GM10266 (cell line): Measurements from ENCODE around the gene DISP3.

Experiments
- DNase-seq: peaks from one replicate; pipeline ENCODE4 v3.0.0; 2012; ENCODE audit errors: extremely low spot score
- TF ChIP-seq, protein P1 (sequence below): IDR thresholded peaks from 2 replicates; pipeline ENCODE4 v1.5.1; 2012; ENCODE audit warnings: mild to moderate bottlenecking, low read depth; ENCODE audit not compliant: control insufficient read depth, insufficient read depth; ENCODE audit errors: missing control alignments

The DISP3 gene

DNA sequence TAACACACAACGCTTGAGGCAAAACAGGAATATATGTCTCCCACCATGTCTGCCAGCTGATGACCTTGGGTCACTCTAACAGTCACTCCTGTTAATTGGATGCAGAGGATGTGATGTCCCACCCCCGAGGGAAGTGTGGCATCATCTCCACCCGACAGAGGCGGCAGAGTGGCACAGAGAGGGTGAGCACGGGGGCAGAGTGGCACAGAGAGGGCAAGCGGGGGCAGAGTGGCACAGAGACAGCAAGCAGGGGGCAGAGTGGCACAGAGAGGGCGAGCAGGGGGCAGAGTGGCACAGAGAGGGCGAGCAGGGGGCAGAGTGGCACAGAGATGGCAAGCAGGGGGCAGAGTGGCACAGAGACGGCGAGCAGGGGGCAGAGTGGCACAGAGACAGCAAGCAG, 44.3 kb downstream of the DISP3 start:
- no peak for DNase-seq
- TF ChIP-seq, protein P1, sequence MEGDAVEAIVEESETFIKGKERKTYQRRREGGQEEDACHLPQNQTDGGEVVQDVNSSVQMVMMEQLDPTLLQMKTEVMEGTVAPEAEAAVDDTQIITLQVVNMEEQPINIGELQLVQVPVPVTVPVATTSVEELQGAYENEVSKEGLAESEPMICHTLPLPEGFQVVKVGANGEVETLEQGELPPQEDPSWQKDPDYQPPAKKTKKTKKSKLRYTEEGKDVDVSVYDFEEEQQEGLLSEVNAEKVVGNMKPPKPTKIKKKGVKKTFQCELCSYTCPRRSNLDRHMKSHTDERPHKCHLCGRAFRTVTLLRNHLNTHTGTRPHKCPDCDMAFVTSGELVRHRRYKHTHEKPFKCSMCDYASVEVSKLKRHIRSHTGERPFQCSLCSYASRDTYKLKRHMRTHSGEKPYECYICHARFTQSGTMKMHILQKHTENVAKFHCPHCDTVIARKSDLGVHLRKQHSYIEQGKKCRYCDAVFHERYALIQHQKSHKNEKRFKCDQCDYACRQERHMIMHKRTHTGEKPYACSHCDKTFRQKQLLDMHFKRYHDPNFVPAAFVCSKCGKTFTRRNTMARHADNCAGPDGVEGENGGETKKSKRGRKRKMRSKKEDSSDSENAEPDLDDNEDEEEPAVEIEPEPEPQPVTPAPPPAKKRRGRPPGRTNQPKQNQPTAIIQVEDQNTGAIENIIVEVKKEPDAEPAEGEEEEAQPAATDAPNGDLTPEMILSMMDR = no peak

DNA sequence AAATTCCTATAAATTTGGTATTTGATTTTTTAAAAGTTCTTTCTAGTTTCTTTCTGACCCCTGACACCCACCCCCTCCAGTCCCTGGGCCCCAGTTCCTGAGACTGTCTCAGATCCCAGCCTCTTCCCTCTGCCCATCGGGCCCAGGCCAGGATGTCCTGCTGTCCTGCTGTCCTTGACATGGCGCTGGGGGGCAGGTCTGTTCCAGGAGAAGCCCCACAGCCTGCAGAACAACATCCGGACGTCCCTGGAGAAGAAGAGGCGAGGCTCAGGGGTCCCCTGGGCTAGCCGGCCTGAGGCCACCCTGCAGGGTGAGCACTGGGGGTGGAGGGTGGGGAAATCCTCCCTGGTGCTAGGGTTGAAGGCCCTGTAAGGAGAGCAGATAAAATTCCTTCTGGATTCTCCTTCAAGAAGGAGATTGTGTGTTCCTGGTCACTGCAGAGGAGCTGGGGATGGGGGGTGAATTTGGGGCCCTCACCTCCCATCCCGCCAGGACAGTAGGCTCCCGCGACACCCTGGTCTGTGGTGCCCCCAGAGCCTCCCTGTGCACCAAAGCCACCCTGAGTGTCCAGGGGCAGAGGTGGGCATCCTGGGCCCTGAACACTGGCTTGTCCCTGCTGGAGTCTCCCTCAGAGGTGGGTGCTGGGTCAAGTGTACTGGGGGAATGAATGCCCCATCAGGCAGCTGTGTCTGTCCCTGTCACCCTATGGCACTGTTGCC, 45.0 kb downstream of the DISP3 start:
- no peak for DNase-seq
- TF ChIP-seq, protein P1 = no peak

DNA sequence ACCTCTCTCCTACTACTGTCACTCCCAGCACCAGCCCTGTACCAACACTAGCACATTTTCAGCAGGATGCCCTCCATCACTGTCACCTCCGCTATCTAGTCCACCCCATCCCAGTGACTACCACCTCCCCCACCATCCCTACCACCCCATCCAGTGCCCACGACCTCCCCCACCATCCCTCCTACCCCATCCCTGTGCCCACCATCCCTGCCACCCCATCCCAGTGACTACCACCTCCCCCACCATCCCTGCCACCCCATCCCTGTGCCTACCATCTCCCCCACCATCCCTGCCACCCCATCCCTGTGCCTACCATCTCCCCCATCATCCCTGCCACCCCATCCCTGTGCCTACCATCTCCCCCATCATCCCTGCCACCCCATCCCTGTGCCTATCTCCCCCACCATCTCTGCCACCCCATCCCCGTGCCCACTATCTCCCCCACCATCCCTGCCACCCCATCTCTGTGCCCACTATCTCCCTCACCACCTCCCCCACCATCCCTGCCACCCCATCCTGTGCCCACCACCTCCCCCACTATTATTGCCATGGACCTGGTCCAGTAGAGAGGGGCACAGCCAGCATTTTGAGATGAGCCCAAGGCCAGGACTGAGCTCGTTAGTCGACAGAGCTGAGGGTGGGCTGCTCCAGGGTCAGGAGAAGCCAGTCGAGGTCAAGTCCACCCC, 45.7 kb downstream of the DISP3 start:
- TF ChIP-seq, protein P1 = no peak
- DNase-seq = no peak

DNA sequence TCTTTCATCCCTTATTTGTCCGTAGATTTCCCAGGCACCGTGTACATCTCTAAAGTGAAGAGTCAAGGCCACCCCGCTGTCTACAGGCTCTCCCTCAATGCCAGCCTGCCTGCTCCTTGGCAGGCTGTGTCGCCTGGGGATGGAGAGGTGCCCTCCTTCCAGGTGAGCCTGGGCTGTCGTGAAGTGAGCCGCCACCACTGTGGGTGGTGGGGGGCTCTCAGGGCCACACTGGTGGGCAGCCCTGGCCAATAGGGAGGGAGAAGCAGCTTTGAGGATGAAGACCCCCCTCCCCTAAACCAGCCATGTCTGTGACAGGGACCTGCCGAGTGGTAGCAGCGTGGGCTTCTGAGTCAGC, 46.2 kb downstream of the DISP3 start:
- DNase-seq = no peak
- TF ChIP-seq, protein P1 = no peak

DNA sequence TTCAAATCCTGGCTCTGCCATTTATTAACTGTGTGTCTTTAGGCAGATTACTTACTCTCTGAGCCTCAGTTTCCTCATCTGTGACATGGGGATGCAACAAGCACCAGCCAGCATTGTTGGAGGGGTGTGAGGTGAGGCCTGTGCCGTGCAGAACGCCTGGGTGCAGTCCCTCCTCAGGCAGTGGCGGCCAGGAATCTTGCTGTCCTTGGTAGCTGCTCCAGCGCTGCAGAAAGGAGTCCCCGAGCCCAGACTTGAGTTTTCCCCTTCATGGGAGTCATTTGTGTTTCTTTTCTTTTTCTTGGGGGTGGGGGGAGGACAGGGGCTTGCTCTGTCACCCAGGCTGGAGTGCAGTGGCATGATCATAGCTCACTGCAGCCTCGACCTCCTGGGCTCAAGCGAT, 46.6 kb downstream of the DISP3 start:
- DNase-seq = no peak
- TF ChIP-seq, protein P1 = no peak

DNA sequence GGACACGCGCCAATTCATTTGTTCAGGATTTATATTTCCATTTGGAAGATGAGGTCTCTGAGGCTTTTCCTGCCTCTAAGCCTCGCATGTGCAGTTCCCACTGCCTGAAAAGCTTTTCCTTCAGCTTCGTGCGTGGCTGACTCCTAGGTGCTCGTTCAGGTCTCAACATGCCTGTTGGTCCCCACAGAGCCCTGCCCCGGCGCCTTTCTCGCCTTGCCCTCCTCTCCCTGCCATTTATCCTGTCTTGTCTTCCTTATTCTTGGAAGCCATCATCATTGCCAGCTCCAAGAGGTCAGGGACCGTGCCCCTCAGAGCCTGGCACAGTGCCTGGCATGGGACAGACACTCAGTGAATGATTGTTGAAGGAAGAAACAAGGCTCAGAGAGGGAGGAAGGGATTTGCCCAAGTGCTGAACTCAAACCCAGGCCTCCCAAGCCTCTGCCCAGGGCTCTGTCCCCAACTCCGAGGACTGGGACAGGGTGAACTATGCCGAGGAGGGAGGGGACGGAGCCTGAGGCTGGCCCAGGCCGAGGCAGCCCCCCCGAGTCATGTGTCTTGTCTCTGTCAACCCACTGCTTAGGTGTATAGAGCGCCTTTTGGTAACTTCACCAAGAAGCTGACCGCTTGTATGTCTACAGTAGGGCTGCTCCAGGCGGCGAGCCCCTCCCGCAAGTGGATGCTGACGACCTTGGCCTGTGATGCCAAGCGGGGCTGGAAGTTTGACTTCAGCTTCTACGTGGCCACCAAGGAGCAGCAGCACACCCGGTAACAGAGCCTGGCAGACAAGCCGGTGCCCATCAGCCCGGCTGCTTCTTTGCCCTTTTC, 47.3 kb downstream of the DISP3 start:
- TF ChIP-seq, protein P1 = no peak
- DNase-seq = no peak
